Measurements from ENCODE around the gene TMEM178B. TPM values are rescaled to one million over a fixed set of nuclear protein-coding genes. Genes with fewer than 3 reads are reported as not detected.

The TMEM178B gene
- total RNA-seq, 1 donor from 2014 or later = 35.9 TPM

DNA sequence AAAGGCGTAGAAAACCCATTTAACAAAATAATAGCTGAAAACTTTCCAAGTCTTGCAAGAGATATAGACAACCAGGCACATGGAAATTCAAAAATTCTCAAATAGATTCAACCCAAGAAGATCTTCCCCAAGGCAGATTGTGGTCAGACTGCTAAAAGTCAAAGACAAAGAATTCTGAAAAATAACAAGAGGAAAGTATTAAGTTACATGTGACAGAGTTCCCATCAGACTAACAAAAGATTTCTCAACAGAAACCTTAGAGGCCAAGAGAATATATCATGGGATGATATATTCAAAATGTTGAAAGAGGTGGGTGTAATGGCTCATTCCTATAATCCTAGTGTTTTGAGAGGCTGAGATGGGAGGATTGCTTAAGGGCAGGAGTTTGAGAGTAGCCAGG lies 59.8 kb downstream of the TMEM178B start:
- TF ChIP-seq, protein P1, sequence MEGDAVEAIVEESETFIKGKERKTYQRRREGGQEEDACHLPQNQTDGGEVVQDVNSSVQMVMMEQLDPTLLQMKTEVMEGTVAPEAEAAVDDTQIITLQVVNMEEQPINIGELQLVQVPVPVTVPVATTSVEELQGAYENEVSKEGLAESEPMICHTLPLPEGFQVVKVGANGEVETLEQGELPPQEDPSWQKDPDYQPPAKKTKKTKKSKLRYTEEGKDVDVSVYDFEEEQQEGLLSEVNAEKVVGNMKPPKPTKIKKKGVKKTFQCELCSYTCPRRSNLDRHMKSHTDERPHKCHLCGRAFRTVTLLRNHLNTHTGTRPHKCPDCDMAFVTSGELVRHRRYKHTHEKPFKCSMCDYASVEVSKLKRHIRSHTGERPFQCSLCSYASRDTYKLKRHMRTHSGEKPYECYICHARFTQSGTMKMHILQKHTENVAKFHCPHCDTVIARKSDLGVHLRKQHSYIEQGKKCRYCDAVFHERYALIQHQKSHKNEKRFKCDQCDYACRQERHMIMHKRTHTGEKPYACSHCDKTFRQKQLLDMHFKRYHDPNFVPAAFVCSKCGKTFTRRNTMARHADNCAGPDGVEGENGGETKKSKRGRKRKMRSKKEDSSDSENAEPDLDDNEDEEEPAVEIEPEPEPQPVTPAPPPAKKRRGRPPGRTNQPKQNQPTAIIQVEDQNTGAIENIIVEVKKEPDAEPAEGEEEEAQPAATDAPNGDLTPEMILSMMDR (IDR thresholded peaks at IDR 0.05; ENCODE audit: borderline replicate concordance) = no peak
- Histone ChIP-seq H3K27me3 (ENCODE audit: low read depth) (no peaks in the 10 kb centered on the region), H3K36me3 (no peaks in the 10 kb centered on the region), H3K9me3 (replicated peaks) (peaks cover 34% of the 10 kb centered on the region), H3K4me1 (no peaks in the 10 kb centered on the region), H3K4me3 (no peak overlapping the region), H3K27ac (replicated peaks) (no peak overlapping the region)
- DNase-seq = no peak
- intact Hi-C loops (cut with micrococcal nuclease) = no loop called here

DNA sequence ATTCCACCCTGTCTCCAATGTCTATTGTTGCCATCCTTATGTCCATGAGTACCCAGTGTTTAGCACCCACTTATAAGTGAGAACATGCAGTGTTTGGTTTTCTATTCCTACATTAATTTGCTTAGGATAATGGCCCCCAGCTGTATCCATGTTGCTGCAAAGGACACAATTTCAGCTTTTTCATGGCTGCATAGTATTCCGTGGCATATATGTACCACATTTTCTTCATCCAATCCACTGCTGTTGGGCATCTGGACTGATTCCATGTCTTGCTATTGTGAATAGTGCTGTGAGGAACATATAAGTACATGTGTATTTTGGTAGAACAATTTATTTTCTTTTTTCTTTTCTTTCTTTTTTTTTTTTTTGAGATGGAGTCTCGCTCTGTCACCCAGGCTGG lies 68.2 kb downstream of the TMEM178B start:
- Histone ChIP-seq H3K4me3 (no peak overlapping the region), H3K9me3 (replicated peaks) (peaks cover 21% of the 10 kb centered on the region), H3K27me3 (ENCODE audit: low read depth) (no peaks in the 10 kb centered on the region), H3K36me3 (no peaks in the 10 kb centered on the region), H3K4me1 (no peaks in the 10 kb centered on the region), H3K27ac (replicated peaks) (no peak overlapping the region)
- no peak for DNase-seq
- intact Hi-C loops (cut with micrococcal nuclease) = no loop called here
- TF ChIP-seq, protein P1 (IDR thresholded peaks at IDR 0.05; ENCODE audit: borderline replicate concordance) = no peak

DNA sequence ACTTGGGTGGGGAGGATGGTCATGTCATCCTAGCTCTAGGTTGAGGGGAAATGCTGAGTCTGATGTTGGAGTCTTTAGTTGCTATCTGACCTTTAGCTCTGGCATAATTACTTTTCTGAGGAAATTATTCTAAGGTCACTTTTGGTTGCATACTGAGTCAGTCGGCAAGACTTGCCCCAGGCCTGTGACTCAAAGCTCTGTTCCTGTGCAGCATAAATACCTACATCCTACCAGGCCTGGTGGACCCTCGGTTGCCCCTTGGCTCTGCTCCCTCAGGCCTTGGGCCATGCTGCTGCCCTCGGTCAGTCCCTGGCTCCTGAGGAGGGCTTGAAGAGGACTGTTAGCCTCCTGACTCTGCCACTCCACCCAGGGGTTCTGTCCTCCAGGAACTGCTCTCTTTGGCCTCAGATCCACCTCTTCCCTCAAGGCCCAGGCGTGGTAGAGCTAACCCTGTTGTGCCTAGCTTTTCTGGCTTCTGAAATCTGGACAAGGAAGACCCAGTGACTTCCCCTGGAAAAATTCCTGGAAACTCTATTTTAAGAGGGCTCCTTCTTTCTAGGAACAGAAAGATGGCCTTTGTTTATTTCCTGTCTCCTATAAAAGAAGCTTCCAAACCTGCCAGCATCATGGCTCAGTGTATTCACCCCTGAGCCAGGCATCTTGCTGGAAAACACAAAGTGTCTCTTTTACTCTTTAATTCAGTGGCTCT lies 71.2 kb downstream of the TMEM178B start:
- intact Hi-C loops (cut with micrococcal nuclease) = no loop called here
- DNase-seq = no peak
- no peaks in the 10 kb centered on the region for H3K27me3 ChIP-seq (ENCODE audit: low read depth)
- TF ChIP-seq, protein P1 (IDR thresholded peaks at IDR 0.05; ENCODE audit: borderline replicate concordance) = no peak
- H3K27ac ChIP-seq (replicated peaks) = no peak overlapping the region
- no peak overlapping the region for H3K4me3 ChIP-seq
- H3K9me3 ChIP-seq (replicated peaks) = peaks cover 21% of the 10 kb centered on the region
- H3K36me3 ChIP-seq = no peaks in the 10 kb centered on the region
- H3K4me1 ChIP-seq = no peaks in the 10 kb centered on the region

DNA sequence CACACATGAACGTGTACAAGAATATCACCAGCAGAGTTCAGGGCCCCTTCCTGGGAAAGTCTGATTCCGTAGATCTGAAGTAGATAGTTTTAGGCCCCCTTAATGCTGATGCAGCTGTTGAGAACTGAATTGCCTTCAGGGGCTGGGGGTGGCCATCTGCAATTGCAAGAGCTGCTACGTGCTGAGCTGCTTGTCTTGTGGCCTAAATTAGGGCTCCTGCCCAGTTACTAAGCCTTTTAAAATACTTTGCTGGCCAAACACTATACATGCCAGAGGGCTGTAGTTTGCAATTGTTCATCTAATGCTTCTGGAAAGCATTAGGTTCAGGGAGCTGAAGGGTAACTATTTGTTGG lies 71.7 kb downstream of the TMEM178B start:
- H3K27me3 ChIP-seq (ENCODE audit: low read depth) = no peaks in the 10 kb centered on the region
- peaks cover 21% of the 10 kb centered on the region for H3K9me3 ChIP-seq (replicated peaks)
- H3K27ac ChIP-seq (replicated peaks) = no peak overlapping the region
- no peak overlapping the region for H3K4me3 ChIP-seq
- DNase-seq = no peak
- H3K36me3 ChIP-seq = no peaks in the 10 kb centered on the region
- intact Hi-C loops (cut with micrococcal nuclease) = no loop called here
- TF ChIP-seq, protein P1 (IDR thresholded peaks at IDR 0.05; ENCODE audit: borderline replicate concordance) = no peak
- no peaks in the 10 kb centered on the region for H3K4me1 ChIP-seq

DNA sequence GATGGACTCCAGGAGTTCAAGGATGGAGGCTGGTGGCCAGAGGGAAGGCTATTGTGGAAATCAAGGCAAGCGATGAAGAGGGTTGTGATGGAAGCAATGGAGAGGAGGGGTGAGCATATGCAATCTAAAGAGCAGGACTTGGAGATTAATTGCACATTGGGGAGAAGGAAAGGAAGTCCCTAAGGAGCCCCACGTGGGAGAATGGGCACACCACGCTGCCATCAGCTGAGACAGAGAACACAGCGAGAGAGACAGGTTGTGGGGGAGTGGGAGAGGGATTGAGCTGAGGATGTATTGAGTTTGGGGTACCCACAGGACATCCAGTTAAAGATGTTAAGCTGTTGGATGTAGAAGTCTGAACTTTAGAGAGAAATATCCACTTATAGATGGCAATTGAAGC lies 73.6 kb downstream of the TMEM178B start:
- no peak for DNase-seq
- intact Hi-C loops (cut with micrococcal nuclease) = no loop called here
- H3K36me3 ChIP-seq = no peaks in the 10 kb centered on the region
- no peaks in the 10 kb centered on the region for H3K4me1 ChIP-seq
- H3K9me3 ChIP-seq (replicated peaks) = peaks cover 7% of the 10 kb centered on the region
- no peak overlapping the region for H3K4me3 ChIP-seq
- H3K27me3 ChIP-seq (ENCODE audit: low read depth) = no peaks in the 10 kb centered on the region
- no peak overlapping the region for H3K27ac ChIP-seq (replicated peaks)
- TF ChIP-seq, protein P1 (IDR thresholded peaks at IDR 0.05; ENCODE audit: borderline replicate concordance) = no peak

Measured in left ventricle myocardium inferior (tissue), 1 donor.